NCI-H748 (cell line): ENCODE results near the gene WDR43.

Experiments used
- DNase-seq: peaks from one replicate; lab custom pipeline; 2025; ENCODE audit not compliant: unreplicated experiment; lab: John Stamatoyannopoulos, UW

The WDR43 gene, protein sequence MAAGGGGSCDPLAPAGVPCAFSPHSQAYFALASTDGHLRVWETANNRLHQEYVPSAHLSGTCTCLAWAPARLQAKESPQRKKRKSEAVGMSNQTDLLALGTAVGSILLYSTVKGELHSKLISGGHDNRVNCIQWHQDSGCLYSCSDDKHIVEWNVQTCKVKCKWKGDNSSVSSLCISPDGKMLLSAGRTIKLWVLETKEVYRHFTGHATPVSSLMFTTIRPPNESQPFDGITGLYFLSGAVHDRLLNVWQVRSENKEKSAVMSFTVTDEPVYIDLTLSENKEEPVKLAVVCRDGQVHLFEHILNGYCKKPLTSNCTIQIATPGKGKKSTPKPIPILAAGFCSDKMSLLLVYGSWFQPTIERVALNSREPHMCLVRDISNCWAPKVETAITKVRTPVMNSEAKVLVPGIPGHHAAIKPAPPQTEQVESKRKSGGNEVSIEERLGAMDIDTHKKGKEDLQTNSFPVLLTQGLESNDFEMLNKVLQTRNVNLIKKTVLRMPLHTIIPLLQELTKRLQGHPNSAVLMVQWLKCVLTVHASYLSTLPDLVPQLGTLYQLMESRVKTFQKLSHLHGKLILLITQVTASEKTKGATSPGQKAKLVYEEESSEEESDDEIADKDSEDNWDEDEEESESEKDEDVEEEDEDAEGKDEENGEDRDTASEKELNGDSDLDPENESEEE

DNA sequence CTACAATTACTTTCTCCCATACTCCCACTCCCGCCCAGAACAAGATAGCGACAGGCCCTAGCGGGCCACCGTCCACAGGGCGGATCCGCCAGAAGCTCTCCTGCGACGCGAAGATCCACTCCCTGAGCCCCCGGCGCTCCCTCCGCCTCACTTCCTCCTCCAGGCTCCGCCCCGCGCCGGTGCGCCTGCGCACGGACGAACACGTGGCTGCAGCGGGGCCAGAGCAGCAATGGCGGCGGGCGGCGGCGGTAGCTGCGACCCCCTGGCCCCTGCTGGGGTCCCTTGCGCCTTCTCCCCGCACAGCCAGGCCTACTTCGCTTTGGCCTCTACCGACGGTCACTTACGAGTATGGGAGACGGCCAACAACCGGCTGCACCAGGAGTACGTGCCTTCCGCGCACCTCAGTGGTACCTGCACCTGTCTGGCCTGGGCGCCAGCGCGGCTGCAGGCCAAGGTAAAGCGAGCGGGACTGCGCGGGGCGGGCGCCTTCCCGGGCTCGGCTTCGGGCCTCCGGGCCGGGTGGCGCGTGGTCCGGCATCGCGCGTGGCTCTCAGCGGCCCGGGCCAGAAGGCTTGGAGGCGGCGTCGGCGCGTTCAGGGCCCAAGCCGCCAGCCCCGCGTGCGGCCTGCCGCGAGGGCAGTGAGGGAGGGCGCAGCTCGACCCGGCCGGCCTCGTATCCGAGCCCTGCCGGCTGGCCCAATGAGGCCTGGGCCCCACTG, at the start of gene WDR43:
Gene WDR43, plus strand, starts transcription at position 198 of the 719 bp plus-strand sequence. Its CDS starts 32 bp downstream, at position 230.
- peak; percentile 96 for DNase-seq

DNA sequence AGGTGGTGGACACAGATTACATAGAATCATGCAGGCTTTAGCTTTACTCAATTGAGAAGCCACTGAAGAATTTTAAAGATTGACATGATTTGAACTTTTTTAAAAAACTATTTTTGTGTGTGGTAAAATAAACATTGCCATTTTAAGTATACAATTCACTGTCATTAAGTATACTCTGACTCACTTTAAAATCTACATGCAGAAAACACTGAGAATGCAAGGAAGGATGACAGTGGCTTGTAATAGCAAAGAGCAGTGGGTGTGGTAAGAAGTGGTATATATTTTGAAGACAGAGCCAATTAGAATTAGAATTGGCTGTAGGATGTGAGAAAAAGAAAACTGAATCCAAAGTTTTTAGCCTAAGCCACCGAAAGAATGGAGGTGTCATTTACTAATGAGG, 39.3 kb upstream of the WDR43 start:
- no peak for DNase-seq

DNA sequence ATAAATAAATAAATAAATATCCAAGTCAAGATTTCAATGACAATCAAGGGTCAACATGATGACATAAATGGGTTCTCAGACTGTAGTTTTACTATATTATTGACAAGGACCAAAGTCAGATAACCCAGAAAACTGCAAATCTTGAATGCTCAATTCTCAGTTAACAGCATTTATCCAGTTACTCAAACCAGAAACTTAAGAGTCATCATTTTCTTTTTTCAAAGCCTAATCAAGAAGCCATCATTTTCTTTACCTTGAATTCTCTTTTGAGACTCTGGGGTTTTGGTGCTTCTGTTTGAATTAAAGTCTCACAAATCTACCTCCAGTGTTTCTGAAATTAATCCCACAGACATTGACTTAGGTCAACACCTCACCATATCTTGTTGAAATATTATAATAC, 38.5 kb upstream of the WDR43 start:
- no peak for DNase-seq

DNA sequence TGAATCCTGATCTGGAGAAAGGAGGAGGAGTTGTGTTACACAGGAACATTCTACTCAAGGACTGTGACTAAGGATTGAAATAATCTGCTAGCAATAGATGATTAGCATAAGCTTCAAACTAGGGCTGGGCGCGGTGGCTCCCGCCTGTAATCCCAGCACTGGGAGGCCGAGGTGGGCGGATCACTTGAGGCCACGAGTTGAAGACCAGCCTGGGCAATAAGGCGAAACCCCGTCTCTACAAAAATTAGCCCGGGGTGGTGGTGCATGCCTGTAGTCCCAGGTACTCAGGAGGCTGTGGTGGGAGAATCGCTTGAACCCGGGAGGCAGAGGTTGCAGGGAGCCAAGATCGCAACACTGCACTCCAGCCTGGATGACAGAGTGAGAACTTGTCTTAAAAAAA, 25.9 kb upstream of the WDR43 start:
- no peak for DNase-seq

DNA sequence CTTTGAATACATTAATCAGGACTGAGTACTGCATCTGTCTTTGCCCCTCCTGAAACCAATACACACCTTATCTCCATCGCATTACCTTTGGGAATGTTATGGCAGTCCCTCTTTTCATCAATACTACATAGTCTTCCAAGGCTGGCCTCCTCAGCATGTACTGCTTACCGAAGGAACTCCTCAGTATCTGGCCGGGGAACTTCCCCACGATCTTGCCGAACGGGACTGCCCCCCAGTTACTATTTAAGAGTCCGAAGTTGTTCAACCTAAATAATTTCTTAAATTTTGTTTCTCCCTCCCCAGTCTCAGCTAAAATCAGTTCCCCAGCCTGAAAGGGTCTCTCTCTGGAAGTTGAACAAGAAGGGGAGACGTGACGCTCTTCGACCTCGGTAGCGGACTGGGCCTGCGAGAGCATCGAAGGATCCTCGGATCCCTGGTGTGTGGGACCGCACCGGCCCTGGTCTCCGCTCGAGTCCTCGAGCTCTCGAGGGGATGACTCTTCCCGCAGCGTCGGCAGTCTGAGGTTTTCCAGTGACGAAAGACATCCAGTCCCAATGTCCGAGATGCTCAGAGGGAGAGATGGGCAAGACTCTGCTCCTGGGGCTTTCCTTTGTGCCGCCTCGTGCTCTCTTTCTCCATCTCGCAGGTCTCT, 24.8 kb upstream of the WDR43 start:
- no peak for DNase-seq

DNA sequence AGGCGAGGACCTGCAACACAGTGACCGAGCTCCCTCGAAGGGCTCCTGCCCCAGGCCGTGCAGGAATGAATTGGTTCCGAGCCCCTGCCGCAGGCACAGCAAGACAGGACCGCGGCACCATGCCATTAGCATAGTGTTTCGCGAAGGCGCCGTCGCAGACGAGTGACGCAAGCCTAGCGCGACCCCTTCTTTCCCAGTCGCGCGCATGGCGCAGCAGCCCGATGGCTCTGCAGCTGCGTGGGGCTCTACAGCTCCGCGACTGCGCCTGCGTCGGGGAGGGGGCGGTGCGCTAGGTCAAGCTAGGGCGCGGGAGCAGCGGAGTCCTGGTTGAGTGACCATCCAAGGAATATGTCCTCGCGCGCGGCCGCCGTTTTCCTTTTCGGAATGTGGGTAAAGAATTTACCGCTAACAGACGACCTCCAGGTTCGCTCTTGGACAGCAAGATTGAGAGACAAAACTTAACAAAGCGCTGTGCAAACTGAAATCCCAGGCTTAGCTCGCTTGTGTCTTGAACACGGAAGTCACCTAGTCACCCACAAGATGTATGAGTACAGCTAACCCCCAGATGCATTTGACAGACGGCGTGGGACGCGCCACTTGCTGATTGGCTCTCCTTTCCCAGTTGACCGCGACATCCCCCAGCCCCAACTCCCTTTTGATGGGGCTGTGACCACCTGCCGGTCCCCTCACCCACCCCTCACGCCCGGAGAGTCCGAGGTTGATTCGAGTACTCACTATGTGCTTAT, 24.1 kb upstream of the WDR43 start, which contains the start of gene TRMT61B:
Gene TRMT61B, minus strand, starts transcription at position 164 of the 746 bp plus-strand sequence. Its CDS starts 32 bp downstream, at position 132.
- DNase-seq: peak; percentile 94

DNA sequence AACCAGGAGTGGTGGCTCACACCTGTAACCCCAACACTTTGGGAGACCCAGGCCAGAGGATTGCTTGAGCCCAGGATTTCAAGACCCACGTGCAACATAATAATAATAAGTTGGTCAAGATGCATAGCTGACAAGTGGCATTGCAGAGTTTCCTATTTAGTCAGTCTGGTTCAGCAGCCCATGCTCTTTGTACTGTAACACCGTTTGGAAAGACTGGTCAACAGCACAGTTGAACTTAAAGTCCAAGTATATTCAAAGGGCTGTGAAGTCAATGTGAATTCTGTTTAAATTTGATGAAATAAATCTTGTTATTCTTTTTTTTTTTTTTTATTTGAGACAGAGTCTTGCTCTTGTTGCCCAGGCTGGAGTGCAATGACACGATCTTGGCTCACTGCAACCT, 22.8 kb upstream of the WDR43 start:
- no peak for DNase-seq

DNA sequence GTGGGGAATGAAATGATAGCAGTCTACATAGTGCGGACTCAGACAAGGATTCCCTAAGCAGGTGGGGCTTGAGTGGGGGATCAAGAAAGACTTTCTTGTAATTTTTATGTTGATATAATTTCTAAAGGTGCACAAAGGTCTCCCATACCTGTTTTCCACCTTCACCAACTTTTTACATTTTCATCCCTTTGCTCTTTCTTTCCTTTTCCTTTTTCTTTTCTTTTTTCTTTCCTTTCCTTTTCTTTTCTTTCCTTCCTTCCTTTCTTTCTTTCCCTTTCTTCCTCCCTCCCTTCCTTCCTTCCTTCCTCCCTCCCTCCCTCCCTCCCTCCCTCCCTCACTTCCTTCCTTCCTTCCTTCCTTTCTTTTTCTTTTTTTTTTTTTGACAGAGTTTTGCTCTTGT, 14.3 kb upstream of the WDR43 start:
- no peak for DNase-seq

DNA sequence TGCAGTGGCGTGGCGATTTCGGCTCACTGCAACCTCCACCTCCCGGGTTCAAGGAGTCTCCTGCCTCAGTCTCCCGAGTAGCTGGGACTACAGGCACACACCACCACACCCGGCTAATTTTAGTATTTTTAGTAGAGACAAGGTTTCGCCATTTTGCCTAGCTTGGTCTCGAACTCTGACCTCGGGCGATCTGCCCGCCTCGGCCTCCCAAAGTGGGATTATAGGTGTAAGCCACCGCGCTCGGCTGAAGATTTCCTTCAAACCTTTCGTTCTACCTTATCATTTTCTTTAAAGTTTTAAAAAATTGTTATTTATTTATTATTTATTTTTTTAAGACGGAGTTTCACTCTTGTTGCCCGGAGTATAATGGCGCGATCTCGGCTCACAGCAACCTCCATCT, 979 bp upstream of the WDR43 start:
- DNase-seq: no peak

DNA sequence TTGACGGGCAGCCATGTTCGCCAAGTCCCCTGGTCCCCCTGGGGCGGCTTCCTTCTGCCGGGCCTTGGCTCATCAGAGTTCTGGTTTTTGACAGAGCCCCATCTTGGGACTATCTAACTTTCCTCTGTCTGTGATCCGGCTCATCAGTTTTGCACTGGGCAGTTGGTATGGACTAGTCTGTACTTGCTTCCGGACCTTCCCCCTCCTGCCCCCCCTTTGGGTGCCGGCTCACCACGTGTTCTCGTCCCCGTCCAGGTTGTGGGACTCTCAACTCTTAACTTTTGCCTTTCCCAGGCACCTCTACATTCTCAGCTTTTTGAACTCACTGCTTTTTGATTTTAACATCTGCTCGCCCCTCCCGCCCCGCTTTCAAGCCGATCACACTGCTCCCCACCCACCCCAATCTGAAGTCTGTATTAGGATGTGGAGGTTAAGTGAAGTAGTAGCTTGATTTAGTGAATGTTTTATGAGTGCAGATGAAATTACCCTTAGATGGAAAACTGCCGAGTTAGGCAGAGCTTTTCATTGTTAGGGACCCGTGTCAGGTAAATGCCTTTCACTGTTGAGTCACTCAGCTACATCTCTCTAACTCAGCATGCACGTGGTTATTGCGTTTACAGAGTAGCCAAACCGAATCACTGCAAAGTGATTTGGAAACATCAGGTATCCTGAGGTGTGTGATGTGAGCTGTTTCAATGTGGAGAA, 874 bp downstream of the WDR43 start:
- no peak for DNase-seq

DNA sequence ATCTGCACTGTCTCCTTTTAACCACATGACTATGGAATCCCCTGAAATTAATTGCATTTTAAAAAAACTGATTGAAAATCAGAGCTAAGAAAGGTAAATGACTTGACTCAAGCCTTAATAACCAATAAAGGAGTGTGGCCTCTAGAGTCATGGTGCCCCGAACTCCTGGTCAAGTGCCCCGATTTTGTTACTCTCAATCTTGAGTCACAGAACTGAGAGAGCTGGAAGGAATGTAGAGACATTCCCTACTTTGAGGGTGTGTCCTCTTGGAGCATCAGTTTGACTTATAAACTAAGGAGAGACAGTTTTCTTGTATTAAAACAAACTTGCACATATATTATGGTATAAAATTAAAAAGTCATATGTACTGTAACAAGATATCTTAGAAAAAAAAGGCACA, 2.4 kb downstream of the WDR43 start:
- DNase-seq: no peak

DNA sequence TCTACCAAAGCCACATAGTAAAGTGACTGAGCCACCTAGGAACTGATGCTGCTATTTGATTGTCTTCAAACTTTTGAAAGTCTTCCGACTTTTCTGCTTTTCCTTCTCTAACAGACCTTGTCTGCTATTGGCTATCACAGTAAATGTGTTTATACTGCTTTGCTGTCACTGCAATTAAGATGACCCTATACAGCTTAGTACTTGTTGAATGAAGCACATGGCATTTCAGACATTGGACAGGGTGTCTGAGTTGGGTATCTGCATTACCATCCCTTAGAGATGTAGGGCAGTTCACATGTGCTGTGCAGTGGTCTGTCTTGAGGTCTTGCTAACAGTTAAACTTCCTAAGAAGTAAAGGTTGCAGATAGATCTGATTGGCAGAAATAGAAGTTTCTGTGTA, 3.6 kb downstream of the WDR43 start:
- no peak for DNase-seq

DNA sequence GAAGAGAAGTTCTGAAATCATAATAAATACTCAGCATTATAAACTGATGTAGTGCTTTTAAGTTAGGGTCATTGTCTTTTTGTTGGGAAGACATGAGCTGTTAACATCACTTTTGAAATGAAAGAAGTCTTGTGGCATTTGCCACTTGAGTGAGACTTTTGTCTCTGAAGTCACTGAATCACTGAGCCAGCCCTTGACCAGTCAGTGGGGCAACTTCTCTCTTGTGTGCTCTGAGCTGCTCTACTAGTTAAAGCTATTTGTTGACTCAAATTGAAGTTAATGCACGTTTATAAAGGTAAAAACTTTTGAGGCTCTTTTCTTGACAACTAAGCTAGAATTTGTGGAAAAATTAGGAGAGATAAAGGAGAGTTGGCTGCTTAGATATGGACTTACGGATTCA, 6.7 kb downstream of the WDR43 start:
- no peak for DNase-seq

DNA sequence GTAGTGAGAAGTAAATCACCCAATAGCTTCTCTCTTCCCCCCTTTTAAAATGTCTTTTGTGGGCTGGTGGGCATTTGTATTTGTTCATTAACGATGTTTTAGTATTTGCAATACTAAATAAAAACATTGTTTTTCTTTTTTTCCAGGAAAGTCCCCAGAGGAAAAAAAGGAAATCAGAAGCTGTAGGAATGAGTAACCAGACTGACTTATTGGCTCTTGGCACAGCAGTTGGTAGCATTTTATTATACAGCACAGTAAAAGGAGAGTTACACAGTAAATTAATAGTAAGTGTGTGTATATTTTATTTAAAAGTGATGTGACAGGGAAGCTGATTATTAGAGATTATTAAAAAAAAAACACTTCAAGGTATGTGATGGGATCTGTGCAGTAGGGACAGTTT, 7.4 kb downstream of the WDR43 start:
- no peak for DNase-seq

DNA sequence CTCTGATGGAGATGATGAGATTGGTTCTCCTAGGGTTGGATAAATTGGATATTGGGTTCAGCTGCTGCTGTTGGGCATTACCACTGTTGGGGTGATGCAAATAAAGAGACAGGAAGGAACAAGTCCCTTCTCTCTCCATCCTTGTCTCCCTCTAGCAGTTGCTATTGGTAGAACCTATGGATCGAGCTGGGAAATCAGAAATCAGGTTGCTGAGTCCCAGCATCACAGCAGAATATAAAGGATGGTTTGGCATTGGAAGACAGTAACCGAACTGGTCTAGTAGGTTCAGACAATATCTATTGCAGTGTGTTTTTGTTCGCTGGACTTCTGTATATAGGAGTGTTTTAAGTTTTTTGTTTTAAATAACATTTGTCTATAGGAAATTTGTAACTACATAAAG, 8.1 kb downstream of the WDR43 start:
- DNase-seq: no peak

DNA sequence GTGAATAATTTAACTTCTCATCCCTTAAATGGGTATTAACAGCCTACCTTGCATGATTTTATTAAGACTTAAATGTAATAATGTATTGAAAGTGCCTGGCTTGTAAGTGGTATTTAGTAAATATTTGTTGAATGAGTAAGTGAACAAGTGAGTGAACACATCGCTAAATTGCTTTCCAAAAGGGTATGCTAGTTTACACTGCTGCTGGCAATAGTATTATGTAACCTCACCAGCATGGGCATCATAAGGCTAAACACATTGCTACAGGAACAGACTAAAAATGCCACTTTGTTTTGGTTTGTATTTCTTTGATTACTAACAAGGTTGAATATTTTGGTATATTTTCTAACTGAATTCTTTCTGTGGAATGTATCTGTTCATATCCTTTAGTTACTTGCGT, 9.8 kb downstream of the WDR43 start:
- DNase-seq: no peak

DNA sequence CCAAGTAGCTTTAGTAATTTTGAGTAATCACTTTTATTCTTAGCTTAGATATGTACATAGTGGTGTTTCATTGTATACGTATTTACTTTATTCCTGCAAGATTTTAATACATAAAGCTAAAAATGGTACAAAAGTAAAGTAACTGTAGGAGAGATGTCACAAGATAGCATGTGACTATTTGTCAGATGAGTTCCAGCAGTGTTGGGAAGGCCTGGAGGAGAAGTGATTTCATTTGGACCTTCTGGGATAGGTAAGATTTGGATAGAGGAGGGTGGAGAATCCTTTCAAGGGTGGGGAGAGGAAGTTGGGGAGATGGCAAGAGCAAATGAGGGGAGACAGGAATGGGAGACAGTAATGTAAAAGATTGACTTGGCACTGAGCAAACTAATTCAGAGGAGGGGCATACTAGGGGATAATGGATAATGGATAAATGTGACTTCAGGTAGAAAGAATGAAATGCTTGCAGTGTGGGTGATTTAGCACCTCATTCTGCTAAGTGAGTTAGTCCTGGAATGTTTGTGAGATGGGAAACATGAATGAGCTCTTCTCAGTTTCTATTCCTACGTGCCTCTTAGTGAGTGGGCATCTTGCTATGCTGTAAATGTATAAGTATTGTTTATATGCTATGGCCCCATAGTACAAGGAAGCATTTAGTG, 10.5 kb downstream of the WDR43 start:
- DNase-seq: no peak

DNA sequence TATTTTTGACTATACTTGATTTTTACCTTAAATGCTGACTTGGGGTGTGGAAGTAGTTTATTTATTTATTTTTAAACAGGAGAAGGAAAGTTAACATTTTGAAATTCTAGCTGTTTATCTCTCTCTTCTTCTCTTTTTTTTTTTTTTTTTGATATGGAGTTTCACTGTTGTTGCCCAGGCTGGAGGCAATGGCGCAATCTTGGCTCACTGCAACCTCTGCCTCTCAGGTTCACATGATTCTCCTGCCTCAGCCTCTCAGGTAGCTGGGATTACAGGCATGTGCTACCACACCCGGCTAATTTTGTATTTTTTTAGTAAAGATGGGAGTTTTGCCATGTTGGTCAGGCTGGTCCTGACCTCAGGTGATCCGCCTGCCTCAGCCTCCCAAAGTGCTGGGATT, 11.1 kb downstream of the WDR43 start:
- DNase-seq: no peak

DNA sequence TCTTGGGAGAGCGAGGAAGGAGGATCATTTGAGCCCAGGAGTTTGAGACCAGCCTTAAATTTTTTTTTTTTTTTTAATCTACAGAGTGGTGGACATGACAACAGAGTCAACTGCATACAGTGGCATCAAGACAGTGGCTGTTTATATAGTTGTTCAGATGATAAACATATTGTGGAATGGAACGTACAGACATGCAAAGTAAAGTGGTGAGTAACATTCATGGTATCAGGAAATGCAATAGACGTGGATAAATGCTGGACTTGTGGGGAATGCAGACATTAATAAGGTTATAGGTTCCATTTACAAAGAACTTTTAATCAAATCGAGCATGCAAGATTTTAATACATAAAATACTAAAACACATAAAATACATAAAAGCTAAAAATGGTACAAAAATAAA, 11.9 kb downstream of the WDR43 start:
- DNase-seq: no peak

DNA sequence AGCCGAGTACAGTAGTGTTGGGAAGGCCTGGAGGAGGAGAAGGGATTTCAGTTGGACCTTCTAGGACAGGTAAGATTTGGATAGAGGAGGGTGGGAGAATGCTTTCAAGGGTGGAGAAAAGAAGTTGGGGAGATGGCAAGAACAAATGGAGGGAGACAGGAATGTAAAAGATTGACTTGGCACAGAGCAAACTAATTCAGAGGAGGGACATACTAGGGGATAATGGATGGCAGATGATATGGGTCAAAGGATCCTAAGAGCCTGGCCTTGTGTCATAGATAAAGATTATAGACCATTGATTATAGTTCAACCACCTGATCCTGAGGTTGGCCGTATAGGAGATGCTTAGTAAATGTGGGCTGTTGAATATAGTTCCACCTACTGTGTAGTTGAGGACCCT, 12.4 kb downstream of the WDR43 start:
- no peak for DNase-seq
